Breast epithelium (tissue), 3 donors: ENCODE results near the gene AARS2.

Experiments used
- CTCF ChIP-seq, 3 donors: fragments of 450-650 bp; IDR thresholded peaks; one replicate each; pipeline ENCODE4 v1.5.1; 2016 to 2017; ENCODE audit warnings: antibody characterized with exemption in 3 of 3, mild to moderate bottlenecking in 3 of 3, moderate library complexity in 3 of 3
- POLR2AphosphoS5 ChIP-seq, 3 donors: sonication (generic); formaldehyde crosslinking; IDR thresholded peaks; one replicate each; pipeline ENCODE4 v1.6.1; 2017; ENCODE audit warnings: antibody characterized with exemption in 3 of 3

GRCh38 chr6:44286747-44287146 lies 26.4 kb downstream of the AARS2 start:
- TF ChIP-seq CTCF (IDR thresholded peaks at IDR 0.05) (no peak), POLR2AphosphoS5 (IDR thresholded peaks at IDR 0.05) (no peak)
